ENCODE data around the gene PDE9A. TPM values are rescaled to one million over a fixed set of nuclear protein-coding genes. Genes with fewer than 3 reads are reported as not detected.
A peak's percentile ranks its signal among the peaks of the same experiment; 100 is the strongest.

Gene PDE9A
- total RNA-seq, 4 donors from 2014 or later, result 0.59 to 15.0 (median 6.9) TPM

- no peaks in the 10 kb centered on the region for H3K9me3 ChIP-seq
- H3K27ac ChIP-seq, result no peak overlapping the region
- H3K4me3 ChIP-seq, result no peak overlapping the region
- H3K4me1 ChIP-seq, result peaks cover 0 to 4% of the 10 kb centered on the region in 2 donors
- no peaks in the 10 kb centered on the region for H3K27me3 ChIP-seq
- intact Hi-C loops (cut with DNase I; ENCODE audit: low total_unique reads), result no loop called here
- no peak for DNase-seq
- TF ChIP-seq CTCF (IDR thresholded peaks at IDR 0.05) (no peak), POLR2A (IDR thresholded peaks at IDR 0.05) (no peak)
- H3K36me3 ChIP-seq, result no peaks in the 10 kb centered on the region
These were observed 69.5 kb downstream of the PDE9A start for GRCh38 chr21:42722808-42723473.

DNA sequence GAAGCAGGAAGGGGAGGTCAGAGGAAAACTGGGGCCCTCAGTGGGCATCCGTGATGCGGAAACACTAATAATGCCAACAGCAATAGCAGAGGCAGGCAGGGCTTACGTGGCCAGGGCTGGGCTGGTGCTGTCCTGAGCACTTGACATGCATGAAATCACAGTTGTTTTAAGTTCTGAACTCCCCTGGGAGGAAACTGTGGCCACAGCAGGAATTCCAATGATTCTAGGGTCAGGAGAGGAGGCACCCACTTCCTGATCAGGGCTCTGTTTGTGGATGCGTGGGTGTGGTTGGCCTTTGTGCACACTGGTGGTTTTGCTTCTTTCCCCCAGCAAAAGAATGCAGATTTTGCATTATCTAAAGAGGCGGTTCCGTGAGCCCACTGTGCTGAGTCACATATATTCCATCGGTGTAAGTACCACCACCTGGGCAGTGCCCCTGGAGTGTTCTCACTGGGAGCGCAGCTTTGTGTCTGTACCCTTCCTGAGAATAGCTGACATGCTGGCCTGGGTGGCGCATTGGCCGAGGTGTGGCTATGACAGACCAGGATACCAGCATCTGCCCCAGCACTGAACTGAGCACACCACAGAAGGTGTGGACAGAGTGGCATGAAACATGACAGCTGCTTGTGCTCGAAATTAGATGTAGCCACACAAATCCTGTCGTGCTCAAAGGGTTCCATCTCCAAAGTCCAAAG lies 71.0 kb downstream of the PDE9A start:
- no peaks in the 10 kb centered on the region for H3K9me3 ChIP-seq
- TF ChIP-seq POLR2A (IDR thresholded peaks at IDR 0.05), result no peak
- no peak for TF ChIP-seq CTCF (IDR thresholded peaks at IDR 0.05)
- H3K36me3 ChIP-seq, result no peaks in the 10 kb centered on the region
- intact Hi-C loops (cut with DNase I; ENCODE audit: low total_unique reads), result no loop called here
- peak in 1 of 2 donors; percentile 28 for DNase-seq
- peaks cover 0 to 4% of the 10 kb centered on the region in 2 donors for H3K4me1 ChIP-seq
- H3K4me3 ChIP-seq, result no peak overlapping the region
- H3K27me3 ChIP-seq, result no peaks in the 10 kb centered on the region
- peak overlapping the region in 1 of 2 donors; percentile 33 for H3K27ac ChIP-seq

- no peak for DNase-seq
- H3K4me1 ChIP-seq, result peaks cover 0 to 4% of the 10 kb centered on the region in 2 donors
- no peaks in the 10 kb centered on the region for H3K27me3 ChIP-seq
- H3K9me3 ChIP-seq, result no peaks in the 10 kb centered on the region
- H3K36me3 ChIP-seq, result no peaks in the 10 kb centered on the region
- no peak overlapping the region for H3K27ac ChIP-seq
- TF ChIP-seq POLR2A (IDR thresholded peaks at IDR 0.05) (no peak), CTCF (IDR thresholded peaks at IDR 0.05) (no peak)
- intact Hi-C loops (cut with DNase I; ENCODE audit: low total_unique reads), result no loop called here
- H3K4me3 ChIP-seq, result no peak overlapping the region
These were observed 72.1 kb downstream of the PDE9A start for GRCh38 chr21:42725416-42725930.

- Histone ChIP-seq H3K4me3 (no peak overlapping the region), H3K27ac (no peak overlapping the region)
These were observed 78.0 kb downstream of the PDE9A start for GRCh38 chr21:42731264-42732032.

More at GRCh38 chr21:42731264-42732032, 78.0 kb downstream of the PDE9A start:
- intact Hi-C loops (cut with DNase I; ENCODE audit: low total_unique reads), result no loop called here
- no peaks in the 10 kb centered on the region for H3K9me3 ChIP-seq
- TF ChIP-seq CTCF (IDR thresholded peaks at IDR 0.05) (no peak), POLR2A (IDR thresholded peaks at IDR 0.05) (no peak)
- no peaks in the 10 kb centered on the region for H3K4me1 ChIP-seq
- no peaks in the 10 kb centered on the region for H3K27me3 ChIP-seq
- no peaks in the 10 kb centered on the region for H3K36me3 ChIP-seq
- DNase-seq, result no peak
